Measurements from ENCODE around the gene AOX1. TPM values are rescaled to one million over a fixed set of nuclear protein-coding genes. Genes with fewer than 3 reads are reported as not detected.

The AOX1 gene
- total and polyA plus RNA-seq, 2 of the 8 experiments (the other 6 are each of a cell fraction or from before 2014, with no cell fraction given) = 5.6 to 8.3 TPM

DNA sequence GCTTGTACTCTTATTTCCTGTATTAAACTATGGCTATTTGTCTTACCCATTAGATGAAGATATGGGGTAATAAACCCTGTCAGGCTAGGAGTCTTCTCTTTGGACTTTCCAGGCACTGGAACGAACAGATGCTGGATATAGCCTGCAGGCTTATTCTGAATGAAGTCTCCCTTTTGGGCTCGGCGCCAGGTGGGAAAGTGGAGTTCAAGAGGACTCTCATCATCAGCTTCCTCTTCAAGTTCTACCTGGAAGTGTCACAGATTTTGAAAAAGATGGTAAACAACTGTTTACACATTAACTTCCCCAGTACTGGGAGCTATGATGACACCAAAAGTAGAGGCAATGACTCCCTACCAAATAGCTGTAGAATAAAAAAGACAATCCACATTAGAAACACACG is 27.9 kb downstream of the AOX1 start:
- Histone ChIP-seq H3K36me3 (ENCODE audit: control insufficient read depth in 2 of 4, insufficient read depth in 4 of 4, low read length in 3 of 4) (no peaks in the 10 kb centered on the region), H3K27ac (ENCODE audit: low read depth, low read length) (no peak overlapping the region), H2BK120ac (replicated peaks; ENCODE audit: low read depth, low read length) (no peak overlapping the region), H3K4me2 (ENCODE audit: insufficient read depth in 1 of 2, low read depth in 2 of 2, low read length in 2 of 2) (no peak overlapping the region), H2AFZ (ENCODE audit: low read length) (no peak overlapping the region), H3K14ac (ENCODE audit: insufficient read length) (no peak overlapping the region), H4K8ac (ENCODE audit: extremely low read depth, insufficient read depth, low read length) (no peak overlapping the region), H3K27me3 (replicated peaks in 1 of 4; ENCODE audit: control insufficient read depth in 3 of 4, extremely low read depth in 1 of 4, insufficient read depth in 3 of 4, low read length in 3 of 4) (no peaks in the 10 kb centered on the region), H2BK15ac (ENCODE audit: low read length) (no peak overlapping the region), H3K56ac (replicated peaks; ENCODE audit: insufficient read length, low read depth, low read length) (no peak overlapping the region), H3K4me1 (replicated peaks in 1 of 4; ENCODE audit: control insufficient read depth in 3 of 4, insufficient read depth in 4 of 4, low read length in 3 of 4) (no peaks in the 10 kb centered on the region), H2BK20ac (ENCODE audit: low read length) (no peak overlapping the region), H2BK5ac (ENCODE audit: low read depth, low read length) (no peak overlapping the region), H3K79me1 (ENCODE audit: low read depth, low read length) (no peaks in the 10 kb centered on the region), H3K23ac (ENCODE audit: insufficient read length) (no peak overlapping the region), H4K91ac (replicated peaks; ENCODE audit: insufficient read length, low read length) (no peak overlapping the region), H3K18ac (ENCODE audit: extremely low read depth, low read length) (no peak overlapping the region), H4K20me1 (replicated peaks in 1 of 2; ENCODE audit: control insufficient read depth in 1 of 2, insufficient read depth in 2 of 2, low read length in 2 of 2) (peaks cover 0 to 2% of the 10 kb centered on the region in 2 experiments), H4K5ac (ENCODE audit: insufficient read length, low read depth, low read length) (no peak overlapping the region), H3K9ac (replicated peaks in 1 of 4; ENCODE audit: extremely low read depth in 1 of 4, low read depth in 3 of 4, low read length in 3 of 4) (no peak overlapping the region), H2BK12ac (ENCODE audit: low read depth, low read length) (no peak overlapping the region), H3K4me3 (ENCODE audit: extremely low read depth in 1 of 4, insufficient read depth in 2 of 4, low read depth in 3 of 4, low read length in 4 of 4) (no peak overlapping the region), H3K23me2 (ENCODE audit: low read depth, low read length) (no peaks in the 10 kb centered on the region), H3K4ac (replicated peaks; ENCODE audit: insufficient read length, low read depth, low read length) (no peak overlapping the region), H3K79me2 (ENCODE audit: control insufficient read depth in 1 of 2, insufficient read depth in 2 of 2, low read length in 2 of 2) (no peaks in the 10 kb centered on the region), H2AK5ac (ENCODE audit: low read depth, low read length) (no peak overlapping the region), H3K9me3 (ENCODE audit: insufficient read depth in 2 of 2, low read depth in 1 of 2, low read length in 1 of 2) (no peaks in the 10 kb centered on the region)
- 85% methylated on average over 4 of the region's 4 CpGs; no CpG with 5 or more reads in 1 of the 2 experiments for WGBS, 2 experiments (ENCODE audit: extremely low coverage in 1 of 2, insufficient coverage in 1 of 2, insufficient read length in 1 of 2, insufficient replicate concordance in 2 of 2, low coverage in 1 of 2, low lambda C conversion rate in 2 of 2, missing lambda C conversion rate in 1 of 2)
- TF ChIP-seq ASH2L (IDR thresholded peaks at IDR 0.05; ENCODE audit: low read length) = no peak
- no peak for TF ChIP-seq SUZ12 (IDR thresholded peaks at IDR 0.05; ENCODE audit: low read length)
- TF ChIP-seq, protein P1, sequence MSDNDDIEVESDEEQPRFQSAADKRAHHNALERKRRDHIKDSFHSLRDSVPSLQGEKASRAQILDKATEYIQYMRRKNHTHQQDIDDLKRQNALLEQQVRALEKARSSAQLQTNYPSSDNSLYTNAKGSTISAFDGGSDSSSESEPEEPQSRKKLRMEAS (IDR thresholded peaks at IDR 0.05) = no peak
- TF ChIP-seq POU5F1 (IDR thresholded peaks at IDR 0.05; ENCODE audit: low read depth, low read length) = no peak
- no peak for TF ChIP-seq RNF2 (IDR thresholded peaks at IDR 0.05; ENCODE audit: borderline replicate concordance, low read depth, low read length, missing control alignments, poor library complexity, severe bottlenecking)
- DNase-seq (ENCODE audit: low read depth in 1 of 2, low spot score in 2 of 2) = no peak
- CTCF ChIA-PET (ENCODE audit: partially characterized antibody) = interaction anchor here (0.8 to 4.9 kb wide), 6 partner anchors 10 to 66 kb away, joined by 3 to 34 read pairs (median 6); partner anchors contain the start of gene AOX1
- POLR2A ChIA-PET (ENCODE audit: partially characterized antibody) = no interaction called here
- no peak for FAIRE-seq
